Cardiac fibroblast (primary cell): ENCODE measurements around the gene ITPR2.
"Not testable (repeated sequence)": the region's sequence is repeated elsewhere in the genome, so short reads cannot be mapped to it uniquely, and the experiment has no call there.

Experiments used
- DNase-seq, 2 donors: peaks; one replicate each; pipeline versions ENCODE4 v3.0.0 to v3.0.0-alpha.2; 2010; ENCODE audit warnings: low read depth in 2 of 2
- H3K4me3 ChIP-seq, 2 donors: replicated peaks in 1 of 2; 1 replicate in 1 of 2; 2 replicates in 1 of 2; pipeline ENCODE4 v1.5.1; 2011; ENCODE audit warnings: low read depth in 2 of 2, low read length in 2 of 2, mild to moderate bottlenecking in 2 of 2, moderate library complexity in 1 of 2
- TF ChIP-seq, protein P1 (sequence below): IDR thresholded peaks from one replicate; pipeline ENCODE4 v1.5.1; 2011; ENCODE audit warnings: low read depth, mild to moderate bottlenecking, low read length, inconsistent platforms

The ITPR2 gene

DNA sequence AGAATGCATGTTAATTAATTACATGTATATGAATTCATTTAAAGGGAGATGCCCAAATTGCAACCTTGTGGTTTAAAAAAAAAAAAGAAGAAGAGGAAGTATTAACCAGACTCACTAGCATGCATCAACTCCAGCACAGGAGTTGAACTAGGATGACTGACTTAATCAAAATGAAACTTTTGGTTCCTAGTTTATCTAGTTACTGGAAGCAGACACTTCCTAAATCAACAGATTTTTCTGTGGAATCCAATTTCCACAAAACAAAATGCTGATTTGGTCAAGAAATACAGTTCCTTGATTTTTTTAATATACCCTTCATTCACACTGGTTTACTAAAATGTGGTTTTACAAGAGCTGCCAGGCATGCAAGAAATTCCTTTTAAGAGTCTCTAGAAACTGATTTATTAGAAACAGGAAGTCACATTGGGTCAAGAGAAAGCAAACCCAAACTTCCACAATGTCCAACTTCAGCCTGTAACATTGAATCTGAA is 41.6 kb downstream of the ITPR2 start:
- DNase-seq = peak; percentile 24 to 47
- H3K4me3 ChIP-seq = no peak overlapping the region
- TF ChIP-seq, protein P1, sequence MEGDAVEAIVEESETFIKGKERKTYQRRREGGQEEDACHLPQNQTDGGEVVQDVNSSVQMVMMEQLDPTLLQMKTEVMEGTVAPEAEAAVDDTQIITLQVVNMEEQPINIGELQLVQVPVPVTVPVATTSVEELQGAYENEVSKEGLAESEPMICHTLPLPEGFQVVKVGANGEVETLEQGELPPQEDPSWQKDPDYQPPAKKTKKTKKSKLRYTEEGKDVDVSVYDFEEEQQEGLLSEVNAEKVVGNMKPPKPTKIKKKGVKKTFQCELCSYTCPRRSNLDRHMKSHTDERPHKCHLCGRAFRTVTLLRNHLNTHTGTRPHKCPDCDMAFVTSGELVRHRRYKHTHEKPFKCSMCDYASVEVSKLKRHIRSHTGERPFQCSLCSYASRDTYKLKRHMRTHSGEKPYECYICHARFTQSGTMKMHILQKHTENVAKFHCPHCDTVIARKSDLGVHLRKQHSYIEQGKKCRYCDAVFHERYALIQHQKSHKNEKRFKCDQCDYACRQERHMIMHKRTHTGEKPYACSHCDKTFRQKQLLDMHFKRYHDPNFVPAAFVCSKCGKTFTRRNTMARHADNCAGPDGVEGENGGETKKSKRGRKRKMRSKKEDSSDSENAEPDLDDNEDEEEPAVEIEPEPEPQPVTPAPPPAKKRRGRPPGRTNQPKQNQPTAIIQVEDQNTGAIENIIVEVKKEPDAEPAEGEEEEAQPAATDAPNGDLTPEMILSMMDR = no peak

DNA sequence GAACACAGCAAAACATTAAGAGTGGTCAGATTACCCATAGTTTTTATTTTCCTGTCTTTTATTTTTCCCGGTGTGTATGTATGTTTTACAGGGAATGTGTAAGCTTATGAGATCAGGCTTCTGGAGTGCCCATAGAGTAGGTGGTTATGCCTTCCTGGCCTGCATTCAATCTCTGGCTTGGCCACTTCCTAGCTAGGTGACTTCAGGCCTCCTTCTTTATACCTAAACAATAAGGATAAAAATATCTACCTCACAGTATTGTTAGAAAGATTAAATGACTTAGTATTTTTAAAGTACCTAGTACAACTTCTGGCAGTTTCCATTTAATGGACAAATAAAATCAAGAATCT is 42.4 kb downstream of the ITPR2 start:
- TF ChIP-seq, protein P1 = no peak
- no peak overlapping the region for H3K4me3 ChIP-seq
- no peak for DNase-seq

DNA sequence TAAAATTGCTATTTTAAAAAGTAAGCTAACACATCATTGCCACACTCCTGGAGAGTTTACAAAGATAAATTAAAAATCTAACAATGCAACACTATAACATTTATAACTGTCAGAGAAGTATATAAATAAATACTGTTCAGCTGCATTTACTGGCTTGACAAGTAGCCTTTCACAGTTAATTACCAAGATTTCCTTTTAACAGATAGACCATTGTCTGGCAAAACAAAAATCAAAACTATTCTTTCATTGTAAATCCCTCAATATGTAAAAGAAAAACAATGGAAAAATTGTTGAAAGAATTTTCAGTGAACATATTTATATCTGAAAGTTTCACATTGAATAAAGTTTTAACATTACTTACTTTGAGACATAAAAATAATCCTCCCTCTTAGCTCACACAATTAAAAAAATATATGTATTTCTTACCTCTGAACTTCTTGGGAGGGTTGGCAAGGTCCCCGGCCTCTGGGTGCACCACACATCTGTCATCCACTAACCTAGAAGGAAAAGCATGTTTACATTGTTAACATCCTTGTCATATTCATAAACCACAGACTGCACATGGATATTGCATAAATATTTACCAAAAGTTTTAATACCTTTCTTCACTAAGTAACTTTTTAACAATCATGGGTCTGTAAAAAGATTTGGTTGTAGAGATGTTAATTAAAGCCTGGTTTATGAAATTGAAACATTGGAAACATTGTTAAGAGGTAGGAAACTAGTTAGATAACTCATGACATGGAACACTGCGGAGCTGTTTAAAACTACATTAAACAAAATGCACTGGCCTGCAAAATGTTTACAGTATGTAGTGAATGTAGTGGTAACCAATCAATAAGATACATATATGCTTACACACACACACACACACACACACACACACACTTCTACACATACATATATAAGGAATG is 43.0 kb downstream of the ITPR2 start:
- TF ChIP-seq, protein P1 = no peak
- peak; percentile 51 to 78 for DNase-seq
- H3K4me3 ChIP-seq = no peak overlapping the region

DNA sequence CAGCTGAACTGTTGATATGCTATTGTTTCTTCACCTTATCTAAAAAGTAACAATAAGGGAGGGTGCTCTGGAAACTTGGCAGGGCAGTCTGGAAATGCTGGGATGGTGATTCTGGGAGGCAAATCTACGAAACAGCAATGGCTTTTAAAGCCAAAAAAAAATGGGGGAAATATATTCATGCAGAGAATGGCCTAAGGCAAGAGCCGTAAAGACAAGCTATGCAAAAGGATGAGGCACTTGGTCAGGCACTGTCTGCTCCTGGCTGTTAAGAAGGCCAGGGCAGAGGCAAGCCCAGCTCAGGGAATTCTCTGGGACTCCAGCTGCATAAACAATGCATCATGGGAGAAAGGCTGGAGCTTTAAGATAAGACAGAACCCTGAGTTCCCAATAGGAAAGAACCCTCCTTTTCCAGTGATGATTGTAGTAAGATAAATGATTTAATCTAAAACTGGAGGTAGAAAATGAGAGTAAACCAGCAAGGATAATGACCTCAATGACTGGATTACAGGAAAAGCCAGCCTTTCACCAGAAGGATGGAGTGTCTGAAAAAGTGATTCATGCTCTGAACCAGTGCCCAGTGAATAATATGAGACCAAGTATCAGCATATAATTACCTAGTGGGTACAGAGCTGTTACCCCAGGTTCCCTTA is 46.0 kb downstream of the ITPR2 start:
- TF ChIP-seq, protein P1 = no peak
- no peak overlapping the region for H3K4me3 ChIP-seq
- peak; percentile 68 to 80 for DNase-seq

DNA sequence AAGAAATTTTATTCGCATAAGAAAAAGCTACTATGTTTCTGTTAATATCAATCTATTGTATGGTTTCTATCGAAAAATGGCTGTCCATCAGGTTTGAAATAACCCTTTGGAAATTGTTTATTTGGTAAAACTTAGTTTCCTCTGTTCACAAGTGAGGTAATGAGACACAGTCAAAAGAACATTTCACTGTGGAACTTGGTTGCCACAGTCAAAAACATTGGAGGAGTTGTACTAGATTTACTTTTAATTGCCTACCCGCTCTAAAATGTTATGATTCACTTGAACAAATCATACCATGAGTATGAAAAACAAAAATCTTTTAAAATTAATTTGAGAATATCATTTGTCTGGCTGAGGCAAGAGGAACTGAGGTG is 46.5 kb downstream of the ITPR2 start:
- no peak overlapping the region for H3K4me3 ChIP-seq
- peak in 1 of 2 donors; percentile 55 for DNase-seq
- TF ChIP-seq, protein P1 = no peak

DNA sequence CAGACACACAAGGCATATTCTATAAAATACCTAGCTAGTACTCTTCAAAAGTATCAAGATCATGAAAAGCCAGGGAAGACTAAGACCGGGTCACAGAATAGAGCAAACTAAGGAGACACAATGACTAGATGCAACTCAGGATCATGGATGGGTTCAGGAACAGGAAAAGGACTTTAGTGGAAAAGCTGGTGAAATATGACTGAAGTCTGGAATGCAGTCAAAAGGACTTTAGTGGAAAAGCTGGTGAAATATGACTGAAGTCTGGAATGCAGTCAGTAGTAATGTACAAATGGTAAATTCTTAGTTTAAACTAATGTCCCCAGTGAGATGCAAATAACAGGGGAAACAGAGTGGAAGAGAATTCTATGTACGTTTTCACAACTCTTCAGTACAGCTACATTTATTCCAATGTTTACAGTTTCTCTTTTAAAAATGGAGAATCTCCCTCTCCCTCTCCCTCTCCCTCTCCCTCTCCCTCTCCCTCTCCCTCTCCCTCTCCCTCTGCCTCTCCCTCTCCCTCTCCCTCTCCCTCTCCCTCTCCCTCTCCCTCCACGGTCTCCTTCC is 49.1 kb downstream of the ITPR2 start:
- not testable (repeated sequence) for H3K4me3 ChIP-seq, DNase-seq

DNA sequence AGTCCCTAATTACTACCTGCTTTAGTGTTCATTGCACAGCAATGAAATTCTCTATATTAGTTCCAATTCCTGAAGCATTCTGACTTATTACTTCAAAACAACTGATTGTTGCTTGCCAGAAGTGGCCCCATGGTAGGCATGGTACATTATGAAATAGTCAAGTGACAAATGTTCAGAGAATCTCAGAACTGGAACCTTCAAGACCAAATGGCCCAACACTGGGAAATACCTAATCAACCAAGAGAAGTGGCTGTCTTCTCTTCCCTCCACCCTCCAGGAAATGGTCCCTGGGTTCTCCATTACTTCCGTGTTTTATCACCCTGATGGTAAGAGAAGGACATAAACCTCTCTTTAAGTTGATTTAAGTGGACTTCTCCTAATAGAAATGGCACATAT is 49.9 kb downstream of the ITPR2 start:
- TF ChIP-seq, protein P1 = no peak
- DNase-seq = peak in 1 of 2 donors; percentile 24
- H3K4me3 ChIP-seq = no peak overlapping the region
